Middle frontal gyrus (tissue), 1 donor: ENCODE results near the gene CD1C.
"Not testable (repeated sequence)": the region's sequence is repeated elsewhere in the genome, so short reads cannot be mapped to it uniquely, and the experiment has no call there.

Source experiments
- DNase-seq: peaks from one replicate; pipeline ENCODE4 v3.0.0-alpha.2; 2015; ENCODE audit warnings: low spot score; ENCODE audit errors: extremely low spot score

The CD1C gene

GRCh38 chr1:158289811-158290210 lies at the start of gene CD1C:
Gene CD1C (plus strand): TSS chr1:158289923. CDS start chr1:158290065, 142 bp downstream.
- no peak for DNase-seq

GRCh38 chr1:158246650-158247049 lies 43.1 kb upstream of the CD1C start:
- DNase-seq, result no peak

- DNase-seq, result no peak
These were observed 41.6 kb upstream of the CD1C start for GRCh38 chr1:158248118-158248517.

- no peak for DNase-seq
These were observed 41.0 kb upstream of the CD1C start for GRCh38 chr1:158248771-158249170.

GRCh38 chr1:158249646-158250045 lies 40.1 kb upstream of the CD1C start:
- DNase-seq, result no peak

GRCh38 chr1:158251163-158251562 lies 38.6 kb upstream of the CD1C start:
- DNase-seq, result no peak

- DNase-seq, result no peak
These were observed 34.1 kb upstream of the CD1C start for GRCh38 chr1:158255656-158256055.

GRCh38 chr1:158256747-158257146 lies 33.0 kb upstream of the CD1C start:
- not testable (repeated sequence) for DNase-seq

GRCh38 chr1:158257888-158258287 lies 31.8 kb upstream of the CD1C start:
- no peak for DNase-seq

GRCh38 chr1:158259117-158259516 lies 30.6 kb upstream of the CD1C start:
- DNase-seq, result no peak

GRCh38 chr1:158272681-158273080 lies 17.0 kb upstream of the CD1C start:
- no peak for DNase-seq

GRCh38 chr1:158274797-158275196 lies 14.9 kb upstream of the CD1C start:
- DNase-seq, result no peak

GRCh38 chr1:158282421-158282820 lies 7.3 kb upstream of the CD1C start:
- not testable (repeated sequence) for DNase-seq

GRCh38 chr1:158283965-158284364 lies 5.8 kb upstream of the CD1C start:
- DNase-seq, result no peak

GRCh38 chr1:158285756-158286241 lies 3.9 kb upstream of the CD1C start:
- DNase-seq, result no peak

GRCh38 chr1:158286487-158286886 lies 3.2 kb upstream of the CD1C start:
- DNase-seq, result no peak

GRCh38 chr1:158286941-158287346 lies 2.8 kb upstream of the CD1C start:
- DNase-seq, result no peak

- DNase-seq, result no peak
These were observed 660 bp downstream of the CD1C start for GRCh38 chr1:158290321-158290844.

- no peak for DNase-seq
These were observed 6.1 kb downstream of the CD1C start for GRCh38 chr1:158295791-158296190.

- DNase-seq, result no peak
These were observed 20.9 kb downstream of the CD1C start for GRCh38 chr1:158310623-158311022.

- DNase-seq, result no peak
These were observed 21.3 kb downstream of the CD1C start for GRCh38 chr1:158311066-158311465.

GRCh38 chr1:158323866-158324265 lies 34.1 kb downstream of the CD1C start:
- DNase-seq, result no peak

- DNase-seq, result no peak
These were observed 34.7 kb downstream of the CD1C start for GRCh38 chr1:158324395-158324794.

- peak; percentile 6 for DNase-seq
These were observed 37.8 kb downstream of the CD1C start for GRCh38 chr1:158327481-158327880.
